ENCODE data around the gene F7.

Gene F7

DNA sequence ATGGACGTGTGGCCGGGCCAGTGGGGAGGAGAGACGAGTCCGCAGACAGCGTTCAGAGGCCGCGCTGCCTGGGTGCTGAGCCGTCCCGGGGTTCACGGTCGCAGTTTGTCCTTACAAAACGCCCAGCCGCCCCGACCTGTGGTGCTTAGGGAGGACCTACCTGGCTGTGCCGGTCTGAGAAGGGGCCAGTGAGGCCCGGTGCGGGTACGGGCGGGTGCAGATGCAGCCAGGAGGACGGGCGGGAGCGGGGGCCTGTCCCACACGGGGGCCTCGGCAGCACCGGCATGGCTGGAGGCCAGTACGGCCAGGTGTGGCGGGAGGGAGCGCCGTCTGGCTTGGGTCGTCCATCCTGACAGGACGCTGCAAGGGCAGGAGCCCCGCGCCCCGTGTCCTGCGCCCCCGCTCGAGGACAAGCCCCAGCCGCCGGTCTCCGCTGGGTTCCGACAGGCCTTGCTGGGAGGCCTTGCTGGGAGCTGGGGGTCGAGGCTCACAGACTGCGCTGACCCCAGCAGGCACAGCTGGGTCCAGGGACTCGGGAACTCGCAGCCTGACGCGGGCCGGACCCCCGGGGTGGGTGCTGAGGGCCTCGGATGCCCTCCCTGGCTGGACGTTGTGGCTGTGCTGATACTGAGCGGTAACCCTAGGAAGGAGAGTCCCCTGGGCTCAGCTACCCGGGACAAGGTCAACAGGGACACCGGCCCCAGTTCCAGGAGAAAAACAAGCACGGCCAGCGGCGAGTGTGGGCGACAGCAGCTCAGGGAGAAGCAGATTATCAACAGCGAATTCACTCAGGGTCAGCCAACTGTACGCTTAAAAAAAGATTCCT, 47.6 kb downstream of the F7 start:
- TF ChIP-seq, protein P1, sequence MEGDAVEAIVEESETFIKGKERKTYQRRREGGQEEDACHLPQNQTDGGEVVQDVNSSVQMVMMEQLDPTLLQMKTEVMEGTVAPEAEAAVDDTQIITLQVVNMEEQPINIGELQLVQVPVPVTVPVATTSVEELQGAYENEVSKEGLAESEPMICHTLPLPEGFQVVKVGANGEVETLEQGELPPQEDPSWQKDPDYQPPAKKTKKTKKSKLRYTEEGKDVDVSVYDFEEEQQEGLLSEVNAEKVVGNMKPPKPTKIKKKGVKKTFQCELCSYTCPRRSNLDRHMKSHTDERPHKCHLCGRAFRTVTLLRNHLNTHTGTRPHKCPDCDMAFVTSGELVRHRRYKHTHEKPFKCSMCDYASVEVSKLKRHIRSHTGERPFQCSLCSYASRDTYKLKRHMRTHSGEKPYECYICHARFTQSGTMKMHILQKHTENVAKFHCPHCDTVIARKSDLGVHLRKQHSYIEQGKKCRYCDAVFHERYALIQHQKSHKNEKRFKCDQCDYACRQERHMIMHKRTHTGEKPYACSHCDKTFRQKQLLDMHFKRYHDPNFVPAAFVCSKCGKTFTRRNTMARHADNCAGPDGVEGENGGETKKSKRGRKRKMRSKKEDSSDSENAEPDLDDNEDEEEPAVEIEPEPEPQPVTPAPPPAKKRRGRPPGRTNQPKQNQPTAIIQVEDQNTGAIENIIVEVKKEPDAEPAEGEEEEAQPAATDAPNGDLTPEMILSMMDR (IDR thresholded peaks at IDR 0.05), result no peak

- TF ChIP-seq, protein P1 (IDR thresholded peaks at IDR 0.05), result no peak
Measured at GRCh38 chr13:113153810-113154748, 48.5 kb downstream of the F7 start.

- TF ChIP-seq, protein P1 (IDR thresholded peaks at IDR 0.05), result no peak
Measured at GRCh38 chr13:113155201-113155600, 49.6 kb downstream of the F7 start.

GRCh38 chr13:113155982-113156655, 50.5 kb downstream of the F7 start:
- TF ChIP-seq, protein P1 (IDR thresholded peaks at IDR 0.05), result no peak

DNA sequence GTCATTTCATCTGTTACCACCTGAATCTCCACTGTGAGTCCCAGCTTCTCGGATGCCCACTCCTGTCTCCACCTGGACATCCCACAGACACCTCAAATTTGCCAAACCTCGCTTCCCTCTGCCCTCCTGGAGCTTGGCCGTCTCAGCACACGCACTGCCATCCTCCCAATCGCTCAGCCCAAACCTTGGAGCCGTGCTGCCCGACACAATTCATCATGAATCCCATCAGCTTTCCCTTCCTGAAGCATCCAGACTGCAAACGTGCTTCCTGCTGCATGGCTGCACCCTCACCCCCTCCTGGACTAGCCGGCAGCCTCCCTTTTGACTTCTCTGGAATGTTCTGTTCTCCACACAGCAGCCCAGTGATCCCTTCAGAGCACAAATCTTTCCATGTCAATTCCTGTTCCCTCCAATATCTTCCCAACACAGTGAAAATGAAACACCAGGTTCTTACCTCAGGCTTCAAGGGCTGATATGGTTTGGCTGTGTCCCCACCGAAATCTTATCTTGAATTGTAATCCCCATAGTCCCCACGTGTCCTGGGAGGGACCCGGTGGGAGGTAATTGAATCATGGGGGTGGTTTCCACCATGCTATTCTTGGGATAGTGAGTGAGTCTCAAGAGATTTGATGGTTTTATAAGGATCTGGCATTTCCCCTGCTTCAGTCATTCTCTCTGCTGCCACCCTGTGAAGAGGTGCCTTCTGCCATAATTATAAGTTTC, 51.8 kb downstream of the F7 start:
- TF ChIP-seq, protein P1 (IDR thresholded peaks at IDR 0.05), result no peak

GRCh38 chr13:113157929-113158747, 52.5 kb downstream of the F7 start, which contains the start of gene PROZ:
PROZ (plus strand) TSS chr13:113158648; CDS start chr13:113158661, 13 bp downstream.
- TF ChIP-seq, protein P1 (IDR thresholded peaks at IDR 0.05), result no peak
